Heart right ventricle (tissue), 16 donors: ENCODE results near the gene DBT. TPM values are rescaled to one million over a fixed set of nuclear protein-coding genes. Genes with fewer than 3 reads are reported as not detected.
"Not testable (repeated sequence)": the region's sequence is repeated elsewhere in the genome, so short reads cannot be mapped to it uniquely, and the experiment has no call there.

ENCODE experiments used
- ATAC-seq, 8 donors: fragments of 200-7000 bp; cut with Tn5 transposase; one replicate each; pipeline ENCODE4 v1.9.1; 2020; ENCODE audit warnings: mild to moderate bottlenecking in 8 of 8, moderate library complexity in 8 of 8, moderate number of reproducible peaks in 1 of 8
- DNase-seq, 2 donors: peaks; one replicate each; pipeline ENCODE4 v3.0.0-alpha.2; 2020
- H3K27ac ChIP-seq, 10 donors: fragments of 200-600 bp; sonication (generic) in 2 of 10; one replicate each; pipeline versions ENCODE4 v1.5.0 to v1.8.0; 2020 to 2022; ENCODE audit warnings: mild to moderate bottlenecking in 3 of 10
- H3K27me3 ChIP-seq, 7 donors: fragments of 200-600 bp; one replicate each; pipeline ENCODE4 v1.8.0; 2021 to 2022; ENCODE audit warnings: mild to moderate bottlenecking in 2 of 7
- H3K36me3 ChIP-seq, 9 donors: fragments of 200-600 bp; sonication (generic) in 1 of 9; one replicate each; pipeline versions ENCODE4 v1.5.0 to v1.8.0; 2020 to 2022; ENCODE audit warnings: mild to moderate bottlenecking in 2 of 9
- H3K4me1 ChIP-seq, 9 donors: fragments of 200-600 bp; sonication (generic) in 1 of 9; one replicate each; pipeline versions ENCODE4 v1.5.0 to v1.8.0; 2020 to 2022; ENCODE audit warnings: mild to moderate bottlenecking in 4 of 9
- H3K4me3 ChIP-seq, 10 donors: fragments of 200-600 bp; sonication (generic) in 2 of 10; one replicate each; pipeline versions ENCODE4 v1.5.0 to v1.8.0; 2020 to 2022; ENCODE audit warnings: mild to moderate bottlenecking in 7 of 10, moderate library complexity in 2 of 10
- H3K9me3 ChIP-seq, 11 donors: fragments of 200-600 bp in 10 of 11; sonication (generic) in 2 of 11; one replicate each; pipeline versions ENCODE4 v1.5.0 to v1.8.0; 2013 to 2022; ENCODE audit warnings: mild to moderate bottlenecking in 2 of 11, control low read depth in 1 of 11, moderate library complexity in 1 of 11
- WGBS, 2 donors: extraction: QIAGEN DNeasy Blood & Tissue Kit; methylation state at CpG; one replicate each; pipeline ENCODE4 v1.1.7; 2013; ENCODE audit warnings: inconsistent platforms in 1 of 2; 5-methylcytosine and 5-hydroxymethylcytosine counted together
- intact Hi-C, 10 donors: fragments of 100-400 bp; cut with DNase I; formaldehyde crosslinking; loops; one replicate each; pipeline versions ENCODE4 v1.11.1 to v1.14.2; 2022
- polyA plus RNA-seq, 2 donors: library from polyadenylated mRNA; stranded (reverse); fragments of 200-250 nt; gene quantifications; one replicate each; pipeline ENCODE4 v1.2.3, GENCODE V29; 2013
- total RNA-seq, 10 donors: library from RNA; stranded (reverse); fragmentation: NEBNext Ultra II Directional in 3 of 10; extraction: Animal tissue kit (Norgen Biotek cat#: 25700) in 3 of 10; gene quantifications; one replicate each; pipeline versions ENCODE4 v1.2.1 to v1.2.4, GENCODE V29; 2021 to 2023
- TF ChIP-seq, protein P1 (sequence below), 9 donors: fragments of 200-600 bp; sonication (generic) in 2 of 9; IDR thresholded peaks; one replicate each; pipeline versions ENCODE4 v1.5.0 to v1.8.0; 2021 to 2022; ENCODE audit warnings: antibody characterized with exemption in 9 of 9, mild to moderate bottlenecking in 5 of 9, moderate library complexity in 1 of 9
- donor health status: Arrhythmogenic right ventricular cardiomyopathy.
- donor health status: ischemic (EF 13 %, LVEDD 7.1; RV severe dilation, severe dysfunction).
- donor health status: healthy with polysubstance abuse.
- donor health status: DM: no; HTN: yes; CAD: no.
- donor health status: DM: no; HTN: no; CAD: no.
- donor health status: ischemic (EF 25% LVEDD 6.9; RV normal size, moderate dysfunction).
- donor health status: ischemic (EF 25% LVEDD 5.7; RV mildly dilated, moderate dysfunction).
- donor health status: healthy.
- donor health status: DM: yes; HTN: yes; CAD: no.
- donor health status: Ischemic cardiomyopathy.
- donor health status: ischemic (EF 35%, LVEDD 5.7; RV mildly dilated, moderate dysfunction).
- donor health status: nonischemic (EF 11% LVEDD 7.7; RV severe dilation, severe dysfunction).
- donor health status: DM: yes; HTN: yes; CAD: no.
- donor health status: PGD.
- donor health status: ischemic (EF 29% LVEDD 5.4; RV normal size, mild dysfunction).
- donor health status: nonischemic (EF 23%, LVEDD 6.1; RV moderate dilation, normal function).

DBT gene
- total and polyA plus RNA-seq, 12 donors, result 4.9 to 49.0 (median 36.8) TPM

GRCh38 chr1:100261686-100262085 lies 12.1 kb upstream of the DBT start:
- no peak for ATAC-seq
- TF ChIP-seq, protein P1, sequence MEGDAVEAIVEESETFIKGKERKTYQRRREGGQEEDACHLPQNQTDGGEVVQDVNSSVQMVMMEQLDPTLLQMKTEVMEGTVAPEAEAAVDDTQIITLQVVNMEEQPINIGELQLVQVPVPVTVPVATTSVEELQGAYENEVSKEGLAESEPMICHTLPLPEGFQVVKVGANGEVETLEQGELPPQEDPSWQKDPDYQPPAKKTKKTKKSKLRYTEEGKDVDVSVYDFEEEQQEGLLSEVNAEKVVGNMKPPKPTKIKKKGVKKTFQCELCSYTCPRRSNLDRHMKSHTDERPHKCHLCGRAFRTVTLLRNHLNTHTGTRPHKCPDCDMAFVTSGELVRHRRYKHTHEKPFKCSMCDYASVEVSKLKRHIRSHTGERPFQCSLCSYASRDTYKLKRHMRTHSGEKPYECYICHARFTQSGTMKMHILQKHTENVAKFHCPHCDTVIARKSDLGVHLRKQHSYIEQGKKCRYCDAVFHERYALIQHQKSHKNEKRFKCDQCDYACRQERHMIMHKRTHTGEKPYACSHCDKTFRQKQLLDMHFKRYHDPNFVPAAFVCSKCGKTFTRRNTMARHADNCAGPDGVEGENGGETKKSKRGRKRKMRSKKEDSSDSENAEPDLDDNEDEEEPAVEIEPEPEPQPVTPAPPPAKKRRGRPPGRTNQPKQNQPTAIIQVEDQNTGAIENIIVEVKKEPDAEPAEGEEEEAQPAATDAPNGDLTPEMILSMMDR (IDR thresholded peaks at IDR 0.05), result no peak
- Histone ChIP-seq H3K9me3 (peaks cover 0 to 10% (median 0%) of the 10 kb centered on the region in 11 donors), H3K27me3 (no peaks in the 10 kb centered on the region), H3K36me3 (no peaks in the 10 kb centered on the region), H3K4me1 (peaks cover 0 to 17% (median 8%) of the 10 kb centered on the region in 9 donors), H3K4me3 (no peak overlapping the region), H3K27ac (no peak overlapping the region)
- intact Hi-C loops, result loop anchor here in 3 of 10 donors (10.0 kb wide), 3 partner anchors 93 to 193 kb away; partner anchors contain the start of genes CDC14A (in 1 of the 3), SASS6 (in 1 of the 3) and TRMT13 (in 1 of the 3)
- DNase-seq, result no peak

DNA sequence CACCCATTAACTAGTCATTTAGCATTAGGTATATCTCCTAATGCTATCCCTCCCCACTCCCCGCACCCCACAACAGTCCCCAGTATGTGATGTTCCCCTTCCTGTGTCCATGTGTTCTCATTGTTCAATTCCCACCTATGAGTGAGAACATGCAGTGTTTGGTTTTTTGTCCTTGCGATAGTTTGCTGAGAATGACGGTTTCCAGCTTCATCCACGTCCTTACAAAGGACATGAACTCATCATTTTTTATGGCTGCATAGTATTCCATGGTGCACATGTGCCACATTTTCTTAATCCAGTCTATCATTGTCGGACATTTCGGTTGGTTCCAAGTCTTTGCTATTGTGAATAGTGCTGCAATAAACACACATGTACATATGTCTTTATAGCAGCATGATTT lies 8.8 kb upstream of the DBT start:
- H3K27ac ChIP-seq, intact Hi-C loops, ATAC-seq, H3K36me3 ChIP-seq, DNase-seq, H3K9me3 ChIP-seq, H3K4me1 ChIP-seq, H3K27me3 ChIP-seq, H3K4me3 ChIP-seq: not testable (repeated sequence)
- 81 to 92% methylated on average over 6 of the region's 6 CpGs for WGBS, 2 donors

- 90 to 94% methylated on average over 5 of the region's 5 CpGs for WGBS, 2 donors
- H3K27me3 ChIP-seq, result not testable (repeated sequence)
These were observed 6.6 kb upstream of the DBT start for GRCh38 chr1:100256273-100256672.

DNA sequence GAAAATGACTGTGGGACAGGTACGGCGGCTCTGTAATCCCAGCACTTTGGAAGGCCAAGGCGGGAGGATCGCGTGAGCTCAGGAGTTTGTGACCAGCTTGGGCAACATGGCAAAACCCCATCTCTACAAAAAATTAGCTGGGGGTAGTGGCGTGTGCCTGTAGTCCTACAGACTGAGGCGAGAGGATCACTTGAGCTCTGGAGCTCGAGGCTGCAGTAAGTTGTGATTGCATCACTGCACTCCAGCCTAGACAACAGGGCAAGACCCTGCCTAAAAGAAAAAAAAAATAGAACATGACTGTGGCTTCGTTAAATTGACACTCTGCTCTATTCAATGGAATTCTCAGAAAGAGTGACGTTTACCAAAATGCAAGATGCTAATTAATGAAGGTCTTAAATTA lies 3.9 kb upstream of the DBT start:
- Histone ChIP-seq H3K4me1 (peaks cover 0 to 20% (median 12%) of the 10 kb centered on the region in 9 donors), H3K4me3 (no peak overlapping the region), H3K36me3 (no peaks in the 10 kb centered on the region), H3K27ac (no peak overlapping the region), H3K9me3 (peaks cover 0 to 3% (median 0%) of the 10 kb centered on the region in 11 donors), H3K27me3 (no peaks in the 10 kb centered on the region)
- WGBS, 2 donors, result 63 to 73% methylated on average over 10 of the region's 10 CpGs
- TF ChIP-seq, protein P1 (IDR thresholded peaks at IDR 0.05), result no peak
- DNase-seq, result no peak
- ATAC-seq, result no peak
- intact Hi-C loops, result no loop called here

More at GRCh38 chr1:100256273-100256672, 6.6 kb upstream of the DBT start:
- H3K4me3 ChIP-seq, H3K36me3 ChIP-seq, H3K9me3 ChIP-seq, H3K4me1 ChIP-seq, intact Hi-C loops, DNase-seq, ATAC-seq, H3K27ac ChIP-seq: not testable (repeated sequence)

DNA sequence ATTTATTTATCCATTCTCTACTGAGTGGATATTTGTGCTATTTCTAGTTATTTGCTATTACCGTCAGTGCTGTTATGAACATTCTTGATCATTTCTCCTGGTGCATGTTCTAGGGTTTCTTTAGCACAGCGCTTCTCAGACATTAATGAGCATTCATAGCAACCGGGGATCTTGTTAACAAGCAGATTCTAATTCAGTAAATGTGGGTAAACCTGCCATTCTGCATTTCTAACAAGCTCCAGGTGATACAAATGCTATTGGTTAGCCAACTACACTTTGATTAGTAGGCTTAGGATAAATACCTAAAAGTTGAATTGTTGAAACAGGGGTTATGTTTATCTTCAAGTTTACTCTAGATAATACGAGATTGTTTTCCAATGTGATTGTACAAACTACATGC lies 3.3 kb upstream of the DBT start:
- DNase-seq (no peak), ATAC-seq (no peak)
- intact Hi-C loops, result no loop called here
- TF ChIP-seq, protein P1 (IDR thresholded peaks at IDR 0.05), result no peak
- Histone ChIP-seq H3K27me3 (no peaks in the 10 kb centered on the region), H3K9me3 (no peaks in the 10 kb centered on the region), H3K27ac (no peak overlapping the region), H3K4me1 (peaks cover 0 to 25% (median 17%) of the 10 kb centered on the region in 9 donors), H3K4me3 (no peak overlapping the region), H3K36me3 (no peaks in the 10 kb centered on the region)
- 76% methylated on average over 4 of the region's 4 CpGs for WGBS, 2 donors
